Measurements from ENCODE around the gene ABCC4. TPM values are rescaled to one million over a fixed set of nuclear protein-coding genes. Genes with fewer than 3 reads are reported as not detected.

Gene ABCC4
- total RNA-seq, 2 donors from 2014 or later = 11.4 to 14.7 TPM

DNA sequence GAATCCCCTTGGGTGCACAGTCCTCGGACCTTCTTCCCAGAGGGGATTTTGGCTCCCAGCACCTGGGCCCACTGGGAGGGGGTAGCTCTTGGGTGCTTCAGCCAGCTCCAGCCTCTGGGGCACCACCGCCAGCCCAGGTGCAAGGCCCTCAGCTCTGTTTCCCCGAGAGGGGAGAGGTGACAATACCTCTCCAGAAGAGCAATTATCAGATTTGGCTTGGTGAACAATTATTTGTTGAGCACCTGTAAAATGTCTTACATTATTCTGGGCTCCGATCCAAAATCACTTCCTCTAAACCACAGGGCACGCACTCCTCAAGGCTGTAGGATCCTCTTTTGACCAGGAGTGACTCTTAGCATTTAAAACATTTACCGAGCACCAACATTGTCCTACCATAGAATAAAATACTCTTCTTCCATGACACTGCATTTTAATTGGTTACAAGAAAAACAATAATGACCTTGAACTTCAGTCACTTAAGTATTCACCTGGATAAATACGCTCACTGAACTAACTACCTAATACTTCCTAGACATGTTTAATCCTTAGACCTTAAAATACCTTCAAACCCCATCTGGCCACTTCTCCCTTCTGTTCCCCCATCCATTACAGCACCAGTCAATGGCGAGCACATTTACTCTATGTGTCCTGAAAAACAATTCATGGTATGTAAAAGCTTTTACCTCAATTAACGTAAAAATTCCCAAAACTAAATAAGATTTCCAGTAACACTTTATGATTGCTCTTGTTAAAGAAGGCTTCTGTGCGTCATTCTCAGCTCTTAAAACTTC, 54.8 kb downstream of the ABCC4 start:
- no peak overlapping the region for H3K27ac ChIP-seq
- no peak overlapping the region for H3K9ac ChIP-seq (ENCODE audit: low read depth in 2 of 2, low read length in 2 of 2)
- TF ChIP-seq CTCF (IDR thresholded peaks at IDR 0.05) = no peak
- H3K4me3 ChIP-seq = no peak overlapping the region
- intact Hi-C loops (cut with DNase I) = no loop called here
- no peaks in the 10 kb centered on the region for H3K36me3 ChIP-seq
- no peaks in the 10 kb centered on the region for H3K9me3 ChIP-seq
- H3K4me1 ChIP-seq = peaks cover 5% of the 10 kb centered on the region
- H3K27me3 ChIP-seq = no peaks in the 10 kb centered on the region
- no peak for DNase-seq

DNA sequence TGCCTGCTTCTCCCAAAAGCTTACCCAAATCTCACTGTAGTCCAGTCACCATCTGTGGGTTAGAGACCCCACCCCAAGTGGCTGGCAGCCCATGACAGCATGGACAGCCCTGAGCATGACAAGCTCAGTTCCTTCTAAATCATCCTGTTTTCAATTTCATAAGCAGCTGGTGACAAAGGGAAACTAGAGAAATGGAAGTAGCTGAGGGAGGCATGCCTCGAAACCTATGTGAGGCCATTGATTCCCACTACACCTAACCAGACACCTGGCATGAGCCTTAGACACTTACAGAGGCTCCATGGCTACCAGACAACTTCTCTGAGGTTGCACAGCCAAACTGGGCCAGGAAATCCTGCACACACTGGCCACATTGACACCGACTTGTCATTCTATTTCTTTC, 56.2 kb downstream of the ABCC4 start:
- no peak for TF ChIP-seq CTCF (IDR thresholded peaks at IDR 0.05)
- DNase-seq = no peak
- no peak overlapping the region for H3K4me3 ChIP-seq
- no peaks in the 10 kb centered on the region for H3K9me3 ChIP-seq
- no peak overlapping the region for H3K9ac ChIP-seq (ENCODE audit: low read depth in 2 of 2, low read length in 2 of 2)
- no peaks in the 10 kb centered on the region for H3K27me3 ChIP-seq
- H3K27ac ChIP-seq = no peak overlapping the region
- intact Hi-C loops (cut with DNase I) = no loop called here
- no peaks in the 10 kb centered on the region for H3K36me3 ChIP-seq
- H3K4me1 ChIP-seq = peaks cover 5% of the 10 kb centered on the region

GRCh38 chr13:95243207-95243606, 58.0 kb downstream of the ABCC4 start:
- no peaks in the 10 kb centered on the region for H3K27me3 ChIP-seq
- intact Hi-C loops (cut with DNase I) = no loop called here
- no peak overlapping the region for H3K4me3 ChIP-seq
- TF ChIP-seq CTCF (IDR thresholded peaks at IDR 0.05) = no peak
- H3K36me3 ChIP-seq = no peaks in the 10 kb centered on the region
- no peak overlapping the region for H3K9ac ChIP-seq (ENCODE audit: low read depth in 2 of 2, low read length in 2 of 2)
- H3K4me1 ChIP-seq = peaks cover 5% of the 10 kb centered on the region
- H3K27ac ChIP-seq = no peak overlapping the region
- no peak for DNase-seq
- H3K9me3 ChIP-seq = no peaks in the 10 kb centered on the region

GRCh38 chr13:95241321-95241720, 59.9 kb downstream of the ABCC4 start:
- intact Hi-C loops (cut with DNase I) = no loop called here
- H3K27me3 ChIP-seq = no peaks in the 10 kb centered on the region
- no peaks in the 10 kb centered on the region for H3K4me1 ChIP-seq
- H3K9ac ChIP-seq (ENCODE audit: low read depth in 2 of 2, low read length in 2 of 2) = no peak overlapping the region
- TF ChIP-seq CTCF (IDR thresholded peaks at IDR 0.05) = no peak
- no peak overlapping the region for H3K4me3 ChIP-seq
- no peaks in the 10 kb centered on the region for H3K9me3 ChIP-seq
- no peak overlapping the region for H3K27ac ChIP-seq
- no peaks in the 10 kb centered on the region for H3K36me3 ChIP-seq
- no peak for DNase-seq

GRCh38 chr13:95239283-95239682, 62.0 kb downstream of the ABCC4 start:
- no peak overlapping the region for H3K27ac ChIP-seq
- intact Hi-C loops (cut with DNase I) = no loop called here
- no peaks in the 10 kb centered on the region for H3K27me3 ChIP-seq
- DNase-seq = no peak
- H3K4me3 ChIP-seq = no peak overlapping the region
- H3K36me3 ChIP-seq = no peaks in the 10 kb centered on the region
- no peak for TF ChIP-seq CTCF (IDR thresholded peaks at IDR 0.05)
- H3K9me3 ChIP-seq = no peaks in the 10 kb centered on the region
- H3K4me1 ChIP-seq = no peaks in the 10 kb centered on the region
- no peak overlapping the region for H3K9ac ChIP-seq (ENCODE audit: low read depth in 2 of 2, low read length in 2 of 2)
